ENCODE results near the gene SUSD6. TPM values are rescaled to one million over a fixed set of nuclear protein-coding genes. Genes with fewer than 3 reads are reported as not detected.
A peak's percentile ranks its signal among the peaks of the same experiment; 100 is the strongest.

Gene SUSD6, protein sequence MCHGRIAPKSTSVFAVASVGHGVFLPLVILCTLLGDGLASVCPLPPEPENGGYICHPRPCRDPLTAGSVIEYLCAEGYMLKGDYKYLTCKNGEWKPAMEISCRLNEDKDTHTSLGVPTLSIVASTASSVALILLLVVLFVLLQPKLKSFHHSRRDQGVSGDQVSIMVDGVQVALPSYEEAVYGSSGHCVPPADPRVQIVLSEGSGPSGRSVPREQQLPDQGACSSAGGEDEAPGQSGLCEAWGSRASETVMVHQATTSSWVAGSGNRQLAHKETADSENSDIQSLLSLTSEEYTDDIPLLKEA
- total RNA-seq (2022) (16.6 and 21.5 TPM in 2 replicates), Bru-seq, nascent RNA (percentile 69 among the genes with signal in this experiment), BruChase-seq, experiment 1, labeled RNA remaining after a 2-hour chase (percentile 67 among the genes with signal in this experiment), BruChase-seq, experiment 2, labeled RNA remaining after a 6-hour chase (percentile 60 among the genes with signal in this experiment)
- long read RNA-seq, full-length matches to known transcripts: 5 of 26 reads
- long read RNA-seq, partial matches to known transcripts: 19 of 26 reads
- long read RNA-seq, other reads (novel, unspliced or antisense): 2 of 26 reads

- peaks cover 6% of the 10 kb centered on the region for H3K36me3 Mint-ChIP-seq (ENCODE audit: insufficient read depth, unreplicated experiment)
- TF ChIP-seq, protein P1, sequence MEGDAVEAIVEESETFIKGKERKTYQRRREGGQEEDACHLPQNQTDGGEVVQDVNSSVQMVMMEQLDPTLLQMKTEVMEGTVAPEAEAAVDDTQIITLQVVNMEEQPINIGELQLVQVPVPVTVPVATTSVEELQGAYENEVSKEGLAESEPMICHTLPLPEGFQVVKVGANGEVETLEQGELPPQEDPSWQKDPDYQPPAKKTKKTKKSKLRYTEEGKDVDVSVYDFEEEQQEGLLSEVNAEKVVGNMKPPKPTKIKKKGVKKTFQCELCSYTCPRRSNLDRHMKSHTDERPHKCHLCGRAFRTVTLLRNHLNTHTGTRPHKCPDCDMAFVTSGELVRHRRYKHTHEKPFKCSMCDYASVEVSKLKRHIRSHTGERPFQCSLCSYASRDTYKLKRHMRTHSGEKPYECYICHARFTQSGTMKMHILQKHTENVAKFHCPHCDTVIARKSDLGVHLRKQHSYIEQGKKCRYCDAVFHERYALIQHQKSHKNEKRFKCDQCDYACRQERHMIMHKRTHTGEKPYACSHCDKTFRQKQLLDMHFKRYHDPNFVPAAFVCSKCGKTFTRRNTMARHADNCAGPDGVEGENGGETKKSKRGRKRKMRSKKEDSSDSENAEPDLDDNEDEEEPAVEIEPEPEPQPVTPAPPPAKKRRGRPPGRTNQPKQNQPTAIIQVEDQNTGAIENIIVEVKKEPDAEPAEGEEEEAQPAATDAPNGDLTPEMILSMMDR (IDR thresholded peaks at IDR 0.05; ENCODE audit: insufficient read depth in 1 of 2, low read depth in 1 of 2, low read length in 1 of 2, severe bottlenecking in 1 of 2, unreplicated experiment in 1 of 2): no peak
- H3K4me1 Mint-ChIP-seq (ENCODE audit: low read depth, unreplicated experiment): peaks cover 53% of the 10 kb centered on the region
- no TSS peak for BruUV-seq (replicated peaks)
- no peaks in the 10 kb centered on the region for H3K27me3 Mint-ChIP-seq (ENCODE audit: insufficient read depth, unreplicated experiment)
- Histone ChIP-seq H3K27me3 (replicated peaks; ENCODE audit: control insufficient read depth, insufficient read depth, low read length) (no peaks in the 10 kb centered on the region), H3K36me3 (ENCODE audit: control insufficient read depth, insufficient read depth, low read length) (no peaks in the 10 kb centered on the region), H3K4me3 (ENCODE audit: low read depth, low read length) (peak within 1 kb of the TSS; percentile 67), H3K4me1 (peaks cover 36% of the 10 kb centered on the region), H3K9me3 (no peaks in the 10 kb centered on the region)
- peak within 1 kb of the TSS; percentile 78 for H3K27ac Mint-ChIP-seq (ENCODE audit: unreplicated experiment)
- POLR2A ChIA-PET: interaction anchor here (0.5 to 1.2 kb wide), 3 partner anchors 102 to 720 kb away, joined by 4 to 6 read pairs (median 5); partner anchors contain the start of gene SRSF5
- CTCF ChIA-PET: interaction anchor here (0.6 to 1.0 kb wide), 2 partner anchors 32 to 116 kb away, joined by 3 read pairs; no protein-coding TSS in a partner anchor
- intact Hi-C loops (cut with micrococcal nuclease; ENCODE audit: unreplicated experiment): loop anchor here (2.0 kb wide), 1 partner anchor 21 kb away; no protein-coding TSS in a partner anchor
- peak within 1 kb of the TSS; percentile 91 for H3K4me3 Mint-ChIP-seq (ENCODE audit: unreplicated experiment)
- peak; percentile 88 to 90 for DNase-seq
- no peaks in the 10 kb centered on the region for H3K9me3 Mint-ChIP-seq (ENCODE audit: unreplicated experiment)
Measured at GRCh38 chr14:69611172-69612013, at the start of gene SUSD6. Gene SUSD6, plus strand, starts transcription at chr14:69611596. Its CDS starts 46,997 bp downstream, at chr14:69658593.

DNA sequence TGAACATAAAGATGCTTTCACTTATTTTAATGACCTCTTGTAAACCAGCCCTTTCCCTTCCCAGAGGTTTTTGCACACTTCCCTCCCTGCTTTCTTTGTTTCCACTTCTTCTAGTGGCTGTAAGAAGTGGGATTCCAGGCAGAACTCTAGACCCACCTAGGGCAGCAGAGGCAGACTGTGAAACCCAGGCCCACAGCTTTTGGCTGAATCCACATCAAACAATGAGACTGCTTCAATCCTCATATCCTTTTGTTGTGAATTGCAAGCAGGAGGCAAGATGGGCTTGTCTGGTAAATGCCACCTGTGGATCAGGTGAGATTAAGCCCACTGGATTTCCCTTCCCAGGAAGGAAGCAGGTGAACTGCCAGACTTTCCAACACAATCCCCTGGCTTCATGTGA is 49.5 kb upstream of the SUSD6 start:
- no TSS peak for BruUV-seq (replicated peaks)
- Histone ChIP-seq H3K9me3 (no peaks in the 10 kb centered on the region), H3K4me3 (ENCODE audit: low read depth, low read length) (no peak overlapping the region), H3K36me3 (ENCODE audit: control insufficient read depth, insufficient read depth, low read length) (no peaks in the 10 kb centered on the region), H3K4me1 (no peaks in the 10 kb centered on the region), H3K27me3 (replicated peaks; ENCODE audit: control insufficient read depth, insufficient read depth, low read length) (no peaks in the 10 kb centered on the region; the same call in 1 of the 2 replicates)
- H3K4me3 Mint-ChIP-seq (ENCODE audit: unreplicated experiment): no peak overlapping the region
- no peak overlapping the region for H3K27ac Mint-ChIP-seq (ENCODE audit: unreplicated experiment)
- no peak for DNase-seq
- CTCF ChIA-PET: no interaction called here
- TF ChIP-seq, protein P1 (IDR thresholded peaks at IDR 0.05; ENCODE audit: insufficient read depth in 1 of 2, low read depth in 1 of 2, low read length in 1 of 2, severe bottlenecking in 1 of 2, unreplicated experiment in 1 of 2): no peak
- H3K4me1 Mint-ChIP-seq (ENCODE audit: low read depth, unreplicated experiment): no peaks in the 10 kb centered on the region
- peaks cover 20% of the 10 kb centered on the region for H3K27me3 Mint-ChIP-seq (ENCODE audit: insufficient read depth, unreplicated experiment)
- POLR2A ChIA-PET: no interaction called here
- H3K9me3 Mint-ChIP-seq (ENCODE audit: unreplicated experiment): no peaks in the 10 kb centered on the region
- no peaks in the 10 kb centered on the region for H3K36me3 Mint-ChIP-seq (ENCODE audit: insufficient read depth, unreplicated experiment)
- intact Hi-C loops (cut with micrococcal nuclease; ENCODE audit: unreplicated experiment): no loop called here

DNA sequence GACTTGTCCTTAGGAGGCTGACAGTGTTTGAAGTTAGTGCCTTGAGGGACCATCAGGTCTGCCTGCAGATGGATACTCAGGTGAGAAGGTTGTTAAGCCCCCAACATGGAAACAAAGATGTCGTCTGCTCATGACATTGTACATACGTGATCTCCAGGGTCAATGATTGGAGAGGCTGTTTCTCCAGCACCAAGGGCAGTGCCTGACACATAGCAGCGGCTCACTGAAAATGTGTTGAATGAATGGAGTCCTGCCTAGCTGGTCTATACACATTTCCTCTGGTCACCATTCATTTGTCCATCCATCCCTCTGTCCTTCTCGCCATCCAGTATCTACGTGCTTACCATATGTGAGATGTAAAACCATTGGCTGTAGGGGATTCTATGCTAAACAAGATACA is 43.8 kb upstream of the SUSD6 start:
- no peak overlapping the region for H3K27ac Mint-ChIP-seq (ENCODE audit: unreplicated experiment)
- no peak for DNase-seq
- H3K27me3 Mint-ChIP-seq (ENCODE audit: insufficient read depth, unreplicated experiment): peaks cover 13% of the 10 kb centered on the region
- no peaks in the 10 kb centered on the region for H3K9me3 Mint-ChIP-seq (ENCODE audit: unreplicated experiment)
- intact Hi-C loops (cut with micrococcal nuclease; ENCODE audit: unreplicated experiment): no loop called here
- ChIA-PET POLR2A (no interaction called here), CTCF (no interaction called here)
- Histone ChIP-seq H3K9me3 (no peaks in the 10 kb centered on the region), H3K27me3 (replicated peaks; ENCODE audit: control insufficient read depth, insufficient read depth, low read length) (no peaks in the 10 kb centered on the region; the same call in 1 of the 2 replicates), H3K36me3 (ENCODE audit: control insufficient read depth, insufficient read depth, low read length) (no peaks in the 10 kb centered on the region), H3K4me1 (peaks cover 33% of the 10 kb centered on the region), H3K4me3 (ENCODE audit: low read depth, low read length) (no peak overlapping the region)
- BruUV-seq (replicated peaks): no TSS peak
- H3K36me3 Mint-ChIP-seq (ENCODE audit: insufficient read depth, unreplicated experiment): no peaks in the 10 kb centered on the region
- H3K4me3 Mint-ChIP-seq (ENCODE audit: unreplicated experiment): no peak overlapping the region
- TF ChIP-seq, protein P1 (IDR thresholded peaks at IDR 0.05; ENCODE audit: insufficient read depth in 1 of 2, low read depth in 1 of 2, low read length in 1 of 2, severe bottlenecking in 1 of 2, unreplicated experiment in 1 of 2): no peak
- H3K4me1 Mint-ChIP-seq (ENCODE audit: low read depth, unreplicated experiment): peaks cover 14% of the 10 kb centered on the region

Measured in Caco-2 (cell line).